ENCODE data around the gene CTIF.

Gene CTIF

DNA sequence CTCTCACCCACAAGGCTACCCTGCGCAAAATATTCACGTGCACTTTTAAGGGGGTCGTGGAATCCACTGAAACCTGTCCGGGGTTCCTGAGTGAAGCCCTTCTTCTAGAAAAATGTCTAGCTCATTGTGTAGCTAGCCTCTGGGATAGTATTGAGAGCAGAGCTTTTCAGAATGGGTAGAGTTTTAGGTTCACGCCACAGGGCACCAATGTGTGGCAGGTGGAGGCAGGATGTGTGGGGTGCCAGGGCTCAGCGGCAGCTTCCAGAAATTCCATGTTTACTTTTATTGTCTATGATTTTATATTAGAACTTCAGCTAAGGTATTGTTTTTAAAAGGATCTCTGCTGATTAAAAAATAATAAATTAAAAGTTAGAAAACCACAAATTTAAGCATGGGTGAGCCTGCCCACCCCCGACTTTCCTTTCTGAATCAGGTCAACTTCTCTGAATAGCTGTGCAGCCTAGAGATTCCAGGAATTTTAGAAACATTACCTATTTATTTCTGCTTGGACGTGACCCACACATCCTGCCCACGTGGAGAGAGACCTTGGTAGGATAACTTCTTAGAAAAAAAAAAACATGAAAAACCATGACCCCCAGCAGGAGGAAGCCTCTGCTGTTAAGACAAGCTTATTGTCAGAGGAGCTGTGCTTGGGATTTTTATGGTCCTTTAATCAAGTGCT, 163.7 kb downstream of the CTIF start:
- Histone ChIP-seq H3K36me3 (replicated peaks) (peaks cover 2% of the 10 kb centered on the region), H3K27ac (no peak overlapping the region), H3K27me3 (replicated peaks) (no peaks in the 10 kb centered on the region), H3K4me3 (ENCODE audit: low read depth, low read length) (no peak overlapping the region)
- no peak for DNase-seq
- TF ChIP-seq, protein P1, sequence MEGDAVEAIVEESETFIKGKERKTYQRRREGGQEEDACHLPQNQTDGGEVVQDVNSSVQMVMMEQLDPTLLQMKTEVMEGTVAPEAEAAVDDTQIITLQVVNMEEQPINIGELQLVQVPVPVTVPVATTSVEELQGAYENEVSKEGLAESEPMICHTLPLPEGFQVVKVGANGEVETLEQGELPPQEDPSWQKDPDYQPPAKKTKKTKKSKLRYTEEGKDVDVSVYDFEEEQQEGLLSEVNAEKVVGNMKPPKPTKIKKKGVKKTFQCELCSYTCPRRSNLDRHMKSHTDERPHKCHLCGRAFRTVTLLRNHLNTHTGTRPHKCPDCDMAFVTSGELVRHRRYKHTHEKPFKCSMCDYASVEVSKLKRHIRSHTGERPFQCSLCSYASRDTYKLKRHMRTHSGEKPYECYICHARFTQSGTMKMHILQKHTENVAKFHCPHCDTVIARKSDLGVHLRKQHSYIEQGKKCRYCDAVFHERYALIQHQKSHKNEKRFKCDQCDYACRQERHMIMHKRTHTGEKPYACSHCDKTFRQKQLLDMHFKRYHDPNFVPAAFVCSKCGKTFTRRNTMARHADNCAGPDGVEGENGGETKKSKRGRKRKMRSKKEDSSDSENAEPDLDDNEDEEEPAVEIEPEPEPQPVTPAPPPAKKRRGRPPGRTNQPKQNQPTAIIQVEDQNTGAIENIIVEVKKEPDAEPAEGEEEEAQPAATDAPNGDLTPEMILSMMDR (IDR thresholded peaks at IDR 0.05; ENCODE audit: low read depth, low read length, missing control alignments) = no peak
- in situ Hi-C loops (cut with HindIII; ENCODE audit: low pct_ligation_motif_present, low sequenced_read_pairs) = no loop called here

DNA sequence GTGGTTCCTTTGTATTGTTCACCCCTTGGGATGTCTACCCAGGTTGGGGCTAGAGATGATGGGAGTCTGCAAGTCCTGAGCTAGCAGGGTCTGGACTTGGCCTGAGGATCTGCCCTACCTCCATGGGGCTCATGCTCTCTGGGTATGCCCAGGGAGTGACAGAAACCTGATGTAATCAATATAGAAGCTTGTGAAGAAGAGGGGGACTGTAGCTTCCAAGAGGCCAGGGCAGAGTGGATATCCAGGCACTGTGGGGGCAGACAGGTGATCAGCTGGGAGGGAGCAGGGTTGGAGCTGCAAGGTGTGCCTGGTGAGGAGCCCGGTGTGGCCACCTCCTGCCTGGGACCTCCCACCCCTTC, 164.2 kb downstream of the CTIF start:
- TF ChIP-seq, protein P1 (IDR thresholded peaks at IDR 0.05; ENCODE audit: low read depth, low read length, missing control alignments) = no peak
- no peak overlapping the region for H3K4me3 ChIP-seq (ENCODE audit: low read depth, low read length)
- H3K36me3 ChIP-seq (replicated peaks) = peaks cover 2% of the 10 kb centered on the region
- no peak for DNase-seq
- no peak overlapping the region for H3K27ac ChIP-seq
- H3K27me3 ChIP-seq (replicated peaks) = no peaks in the 10 kb centered on the region
- in situ Hi-C loops (cut with HindIII; ENCODE audit: low pct_ligation_motif_present, low sequenced_read_pairs) = no loop called here

DNA sequence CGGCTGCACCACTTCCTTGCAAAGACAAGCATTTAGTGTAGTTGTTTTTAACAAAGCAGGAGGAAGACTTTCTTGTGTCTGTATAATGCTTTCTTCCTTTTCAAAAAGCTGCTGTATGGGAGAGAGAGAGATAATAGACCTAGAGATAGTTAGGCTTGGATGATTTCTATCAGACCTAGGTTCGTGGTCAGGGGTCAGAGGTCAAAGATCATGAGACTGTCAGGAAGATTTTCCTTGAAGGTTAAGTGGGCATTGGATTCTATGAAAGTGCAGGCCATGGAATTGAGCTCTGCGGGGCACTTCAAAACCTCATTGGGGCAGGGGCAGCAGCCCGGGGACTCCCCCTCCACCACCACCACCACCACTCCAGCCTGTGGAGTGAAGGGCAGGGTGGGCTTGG, 164.6 kb downstream of the CTIF start:
- no peak for DNase-seq
- Histone ChIP-seq H3K27me3 (replicated peaks) (no peaks in the 10 kb centered on the region), H3K36me3 (replicated peaks) (peaks cover 2% of the 10 kb centered on the region), H3K27ac (no peak overlapping the region), H3K4me3 (ENCODE audit: low read depth, low read length) (no peak overlapping the region)
- in situ Hi-C loops (cut with HindIII; ENCODE audit: low pct_ligation_motif_present, low sequenced_read_pairs) = no loop called here
- TF ChIP-seq, protein P1 (IDR thresholded peaks at IDR 0.05; ENCODE audit: low read depth, low read length, missing control alignments) = no peak

DNA sequence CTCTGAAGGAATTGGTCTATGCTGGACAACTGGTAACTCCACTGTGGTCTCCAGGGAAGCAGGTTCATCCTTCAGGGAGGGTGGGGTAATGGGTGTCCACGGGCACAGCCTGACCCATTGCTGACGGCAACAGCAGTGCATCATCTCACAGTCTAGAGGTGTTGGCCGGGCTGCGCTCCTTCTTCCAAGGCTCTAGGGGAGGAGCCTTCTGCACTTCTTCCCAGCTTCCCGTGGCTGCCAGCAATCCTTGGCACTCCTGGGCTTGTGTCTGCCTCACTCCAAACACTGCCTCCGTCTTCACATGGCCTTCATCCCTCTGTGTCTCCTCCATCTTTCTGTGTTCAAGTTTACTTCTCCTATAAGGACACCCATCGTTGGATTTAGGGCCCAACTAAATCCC, 166.2 kb downstream of the CTIF start:
- Histone ChIP-seq H3K27me3 (replicated peaks) (no peaks in the 10 kb centered on the region), H3K27ac (no peak overlapping the region), H3K4me3 (ENCODE audit: low read depth, low read length) (no peak overlapping the region), H3K36me3 (replicated peaks) (peaks cover 2% of the 10 kb centered on the region)
- no peak for DNase-seq
- TF ChIP-seq, protein P1 (IDR thresholded peaks at IDR 0.05; ENCODE audit: low read depth, low read length, missing control alignments) = no peak
- in situ Hi-C loops (cut with HindIII; ENCODE audit: low pct_ligation_motif_present, low sequenced_read_pairs) = no loop called here

DNA sequence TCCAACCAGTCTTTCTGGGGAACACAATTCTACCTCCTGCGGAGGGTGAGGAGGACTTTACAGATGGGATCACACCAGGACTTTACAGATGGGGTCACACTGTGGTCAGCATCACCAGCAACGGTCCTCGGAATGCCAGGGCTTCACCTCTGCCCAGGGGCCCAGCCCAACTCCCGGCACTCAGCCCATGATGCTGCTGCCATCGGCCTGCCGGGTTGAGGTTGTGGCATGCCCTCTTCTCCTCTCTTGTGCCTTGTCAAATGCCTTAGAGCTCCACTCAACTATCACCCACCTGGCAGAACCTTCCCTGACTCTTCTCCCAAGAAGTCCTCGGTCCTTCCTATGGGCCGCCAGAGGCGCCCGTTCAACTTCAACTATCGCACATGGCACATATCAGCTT, 166.7 kb downstream of the CTIF start:
- Histone ChIP-seq H3K4me3 (ENCODE audit: low read depth, low read length) (no peak overlapping the region), H3K27me3 (replicated peaks) (no peaks in the 10 kb centered on the region), H3K36me3 (replicated peaks) (peaks cover 2% of the 10 kb centered on the region), H3K27ac (no peak overlapping the region)
- TF ChIP-seq, protein P1 (IDR thresholded peaks at IDR 0.05; ENCODE audit: low read depth, low read length, missing control alignments) = no peak
- in situ Hi-C loops (cut with HindIII; ENCODE audit: low pct_ligation_motif_present, low sequenced_read_pairs) = no loop called here
- no peak for DNase-seq

DNA sequence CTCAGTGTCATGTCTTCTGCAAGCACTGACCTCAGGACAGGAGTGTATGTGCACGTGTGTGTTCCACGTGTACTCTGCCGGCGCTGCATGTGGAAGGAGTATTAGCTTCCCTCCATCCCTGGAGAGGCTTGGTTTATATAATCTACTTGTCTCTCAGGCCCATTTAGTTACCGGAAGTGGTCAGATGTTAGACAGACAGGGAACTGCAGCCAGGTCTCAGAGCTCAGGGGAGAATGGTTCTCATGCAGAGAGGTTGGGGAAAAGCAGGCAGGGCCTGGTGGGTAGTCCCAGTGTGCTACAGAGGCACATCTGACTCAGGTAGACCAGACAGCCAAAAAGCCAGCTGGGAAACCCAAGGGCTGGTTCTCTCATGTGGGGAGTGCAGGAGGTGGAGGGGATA, 167.9 kb downstream of the CTIF start:
- no peaks in the 10 kb centered on the region for H3K36me3 ChIP-seq (replicated peaks)
- in situ Hi-C loops (cut with HindIII; ENCODE audit: low pct_ligation_motif_present, low sequenced_read_pairs) = no loop called here
- H3K27ac ChIP-seq = no peak overlapping the region
- no peaks in the 10 kb centered on the region for H3K27me3 ChIP-seq (replicated peaks)
- no peak overlapping the region for H3K4me3 ChIP-seq (ENCODE audit: low read depth, low read length)
- TF ChIP-seq, protein P1 (IDR thresholded peaks at IDR 0.05; ENCODE audit: low read depth, low read length, missing control alignments) = no peak
- no peak for DNase-seq

Data from brain microvascular endothelial cell (primary cell).